NT2/D1 (cell line): ENCODE results near the gene UBC.

ENCODE experiments used
- SUZ12 ChIP-seq: IDR thresholded peaks from 2 replicates; pipeline ENCODE4 v1.6.1; 2011; ENCODE audit not compliant: insufficient read length, insufficient read depth; ENCODE audit errors: extremely low read depth
- YY1 ChIP-seq: IDR thresholded peaks from 2 replicates; pipeline ENCODE4 v1.6.1; 2011; ENCODE audit not compliant: insufficient read length, insufficient read depth
- ZNF274 ChIP-seq: IDR thresholded peaks from 2 replicates; pipeline ENCODE4 v1.6.1; 2011; ENCODE audit warnings: mild to moderate bottlenecking, low read depth, low read length

DNA sequence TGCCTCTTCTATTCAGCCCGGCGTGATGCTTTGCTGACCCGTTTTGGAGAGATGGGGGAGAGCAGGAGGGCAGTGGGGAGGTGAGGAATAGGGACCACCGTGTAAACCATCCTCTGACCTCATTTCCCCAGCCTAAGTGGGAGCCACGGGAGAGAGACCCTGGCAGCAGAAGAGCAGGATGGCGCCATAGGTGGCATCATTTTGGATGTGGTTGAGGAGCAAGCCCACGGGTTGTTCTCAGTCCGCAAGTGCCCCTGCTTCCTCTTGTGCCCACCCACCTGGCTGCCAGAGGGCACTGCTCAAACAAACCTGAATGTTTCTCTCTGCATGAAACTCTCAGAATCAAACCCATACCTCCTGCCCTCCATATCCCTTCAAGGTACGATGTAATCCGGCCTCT is 10.7 kb upstream of the UBC start:
- TF ChIP-seq ZNF274 (no peak), SUZ12 (no peak), YY1 (no peak)
